Measurements from ENCODE around the gene CDK14. TPM values are rescaled to one million over a fixed set of nuclear protein-coding genes. Genes with fewer than 3 reads are reported as not detected.

CDK14 gene
- total RNA-seq, 1 experiment from 2014 or later: 57.9 TPM

- no peak for TF ChIP-seq CREM (CRISPR knock-in tag; IDR thresholded peaks at IDR 0.05)
- TF ChIP-seq RORB (CRISPR knock-in tag; IDR thresholded peaks at IDR 0.05): no peak
- TF ChIP-seq E2F5 (CRISPR knock-in tag; IDR thresholded peaks at IDR 0.05): no peak
- no peak for TF ChIP-seq ZNF512 (CRISPR knock-in tag; IDR thresholded peaks at IDR 0.05; ENCODE audit: borderline replicate concordance)
Measured at GRCh38 chr7:90613088-90613498, 17.0 kb downstream of the CDK14 start (continued).

- Mint-ChIP-seq H3K9me3 (no peaks in the 10 kb centered on the region), H3K36me3 (no peaks in the 10 kb centered on the region), H3K27me3 (ENCODE audit: low read depth) (peaks cover 15% of the 10 kb centered on the region), H3K4me1 (peaks cover 66% of the 10 kb centered on the region), H3K27ac (no peak overlapping the region), H3K4me3 (no peak overlapping the region)
- TF ChIP-seq ZNF396 (CRISPR knock-in tag; IDR thresholded peaks at IDR 0.05; ENCODE audit: borderline replicate concordance) (no peak), GRHL2 (CRISPR knock-in tag; IDR thresholded peaks at IDR 0.05; ENCODE audit: insufficient replicate concordance, severe bottlenecking) (no peak), ESRRA (CRISPR knock-in tag; IDR thresholded peaks at IDR 0.05; ENCODE audit: borderline replicate concordance) (no peak), TEAD1 (CRISPR knock-in tag; IDR thresholded peaks at IDR 0.05) (no peak), CBFB (CRISPR knock-in tag; IDR thresholded peaks at IDR 0.05; ENCODE audit: low read depth) (no peak), USF2 (CRISPR knock-in tag; IDR thresholded peaks at IDR 0.05) (no peak), OVOL2 (CRISPR knock-in tag; IDR thresholded peaks at IDR 0.05; ENCODE audit: borderline replicate concordance) (no peak), MYBL2 (CRISPR knock-in tag; IDR thresholded peaks at IDR 0.05) (no peak), PRRX2 (CRISPR knock-in tag; IDR thresholded peaks at IDR 0.05) (no peak), NR3C1 (CRISPR knock-in tag; conservative IDR thresholded peaks at IDR 0.05; ENCODE audit: low read depth) (no peak), ZNF423 (CRISPR knock-in tag; IDR thresholded peaks at IDR 0.05) (no peak), SOX15 (CRISPR knock-in tag; IDR thresholded peaks at IDR 0.05) (no peak)
- ChIA-PET POLR2A (no interaction called here), CTCF (no interaction called here)
- ATAC-seq (no peak), DNase-seq (ENCODE audit: low spot score) (no peak)
Measured at GRCh38 chr7:90617442-90617841, 21.3 kb downstream of the CDK14 start.

GRCh38 chr7:90618876-90619275, 22.8 kb downstream of the CDK14 start:
- H3K4me1 Mint-ChIP-seq: peaks cover 74% of the 10 kb centered on the region
- POLR2A ChIA-PET: no interaction called here
- TF ChIP-seq ZNF232 (CRISPR knock-in tag; IDR thresholded peaks at IDR 0.05) (no peak), ZNF281 (CRISPR knock-in tag; IDR thresholded peaks at IDR 0.05) (no peak), RORB (CRISPR knock-in tag; IDR thresholded peaks at IDR 0.05) (no peak), AFF4 (CRISPR knock-in tag; IDR thresholded peaks at IDR 0.05; ENCODE audit: borderline replicate concordance) (no peak), FOXP1 (CRISPR knock-in tag; IDR thresholded peaks at IDR 0.05; ENCODE audit: borderline replicate concordance) (no peak), ZNF219 (CRISPR knock-in tag; IDR thresholded peaks at IDR 0.05; ENCODE audit: borderline replicate concordance) (no peak), ZMAT4 (CRISPR knock-in tag; IDR thresholded peaks at IDR 0.05) (no peak), NR2C2 (CRISPR knock-in tag; IDR thresholded peaks at IDR 0.05) (no peak), TEAD4 (CRISPR knock-in tag; IDR thresholded peaks at IDR 0.05) (no peak), EMX1 (CRISPR knock-in tag; IDR thresholded peaks at IDR 0.05) (no peak), NFATC4 (CRISPR knock-in tag; IDR thresholded peaks at IDR 0.05) (no peak)

More at GRCh38 chr7:90618876-90619275, 22.8 kb downstream of the CDK14 start:
- CTCF ChIA-PET: no interaction called here
- no peaks in the 10 kb centered on the region for H3K9me3 Mint-ChIP-seq
- ATAC-seq: no peak
- no peak overlapping the region for H3K4me3 Mint-ChIP-seq
- H3K27ac Mint-ChIP-seq: no peak overlapping the region
- DNase-seq (ENCODE audit: low spot score): no peak
- no peaks in the 10 kb centered on the region for H3K36me3 Mint-ChIP-seq
- peaks cover 15% of the 10 kb centered on the region for H3K27me3 Mint-ChIP-seq (ENCODE audit: low read depth)
